OCI-LY7 (cell line): Measurements from ENCODE around the gene REG4. TPM values are rescaled to one million over a fixed set of nuclear protein-coding genes. Genes with fewer than 3 reads are reported as not detected.

Experiments used
- BruUV-seq: library from RNA; stranded (reverse); fragments of 400-500 nt; replicated peaks from 2 replicates; lab custom pipeline; 2021; lab: Mats Ljungman, UMichigan
- CTCF ChIA-PET: fragments of 300-600 bp; sonication (Branson Sonifier 250); formaldehyde crosslinking; loops from one replicate; lab custom pipeline; 2022; ENCODE audit warnings: antibody characterized with exemption; ENCODE audit not compliant: unreplicated experiment; lab: Charles Lee
- POLR2A ChIA-PET: fragments of 300-600 bp; sonication (Branson Sonifier 250); formaldehyde crosslinking; loops from one replicate; lab custom pipeline; 2022; ENCODE audit warnings: antibody characterized with exemption; lab: Charles Lee
- DNase-seq: peaks from one replicate; pipeline ENCODE4 v3.0.0-alpha.2; 2015; ENCODE audit warnings: low spot score
- H2AFZ ChIP-seq: fragments of 200-600 bp; sonication (generic), shearing (Covaris generic); 2 replicates; pipeline ENCODE4 v1.6.1; 2014; ENCODE audit warnings: mild to moderate bottlenecking, antibody characterized with exemption, low read length, moderate library complexity
- H3K27ac ChIP-seq: fragments of 200-600 bp; sonication (generic); 2 replicates; pipeline ENCODE4 v1.5.1; 2014; ENCODE audit warnings: mixed run types, low read depth, mild to moderate bottlenecking, moderate library complexity, low read length, inconsistent platforms; ENCODE audit not compliant: poor library complexity, severe bottlenecking
- H3K36me3 ChIP-seq: fragments of 200-600 bp; sonication (generic); 2 replicates; pipeline ENCODE4 v1.6.1; 2014; ENCODE audit warnings: mild to moderate bottlenecking, antibody characterized with exemption, low read length, moderate library complexity, mixed read lengths; ENCODE audit not compliant: insufficient read depth
- H3K4me1 ChIP-seq: fragments of 200-600 bp; sonication (generic); 2 replicates; pipeline ENCODE4 v1.5.1; 2014; ENCODE audit warnings: mild to moderate bottlenecking, low read length; ENCODE audit not compliant: insufficient read depth, poor library complexity, severe bottlenecking
- H3K4me2 ChIP-seq: fragments of 200-600 bp; sonication (generic); 2 replicates; pipeline ENCODE4 v1.6.1; 2014; ENCODE audit warnings: mild to moderate bottlenecking, low read length
- H3K4me3 ChIP-seq: fragments of 200-600 bp; sonication (generic); 2 replicates; pipeline ENCODE4 v1.5.1; 2014; ENCODE audit warnings: mild to moderate bottlenecking, low read depth, low read length; ENCODE audit not compliant: poor library complexity, severe bottlenecking
- H3K79me2 ChIP-seq: fragments of 200-600 bp; sonication (generic); 2 replicates; pipeline ENCODE4 v1.6.1; 2016; ENCODE audit warnings: low read depth, mild to moderate bottlenecking, low read length, moderate library complexity, mixed read lengths; ENCODE audit not compliant: insufficient read depth
- H3K9me2 ChIP-seq: fragments of 200-600 bp; sonication (generic); 2 replicates; pipeline ENCODE4 v1.6.1; 2016; ENCODE audit warnings: mild to moderate bottlenecking, low read length, mixed read lengths; ENCODE audit not compliant: insufficient read depth
- H3K9me3 ChIP-seq: fragments of 200-600 bp; sonication (generic); 2 replicates; pipeline ENCODE4 v1.6.1; 2014; ENCODE audit warnings: mild to moderate bottlenecking, mixed run types, low read length, mixed read lengths
- H4K20me1 ChIP-seq: fragments of 200-600 bp; sonication (generic); 2 replicates; pipeline ENCODE4 v1.6.1; 2014; ENCODE audit warnings: mild to moderate bottlenecking, antibody characterized with exemption, low read length, moderate library complexity, mixed read lengths; ENCODE audit not compliant: insufficient read depth
- EZH2phosphoT487 ChIP-seq: fragments of 200-600 bp; sonication (generic); IDR thresholded peaks from 2 replicates; pipeline ENCODE4 v1.6.1; 2018; ENCODE audit warnings: low read depth, borderline replicate concordance, mild to moderate bottlenecking, mixed run types, antibody characterized with exemption, low read length, moderate library complexity, mixed read lengths
- intact Hi-C: fragments of 100-400 bp; cut with micrococcal nuclease; formaldehyde crosslinking; loops from one replicate; pipeline ENCODE4 v1.10.0; 2022; ENCODE audit not compliant: unreplicated experiment
- total RNA-seq, 2 experiments: library from RNA; depleted of rRNA in 1 of 2; stranded (reverse); fragments of >200 nt in 1 of 2; shearing (Covaris generic) in 1 of 2; gene quantifications; 2 replicates each; pipeline ENCODE4 v1.2.3, GENCODE V29; 2014 to 2022
- TF ChIP-seq, protein P1 (sequence below): fragments of 200-600 bp; sonication (generic); conservative IDR thresholded peaks from 2 replicates; pipeline ENCODE4 v1.5.1; 2014; ENCODE audit warnings: mild to moderate bottlenecking, antibody characterized with exemption, low read length, moderate library complexity, mixed read lengths

The REG4 gene
- total RNA-seq, 2 experiments from 2014 or later = not detected

DNA sequence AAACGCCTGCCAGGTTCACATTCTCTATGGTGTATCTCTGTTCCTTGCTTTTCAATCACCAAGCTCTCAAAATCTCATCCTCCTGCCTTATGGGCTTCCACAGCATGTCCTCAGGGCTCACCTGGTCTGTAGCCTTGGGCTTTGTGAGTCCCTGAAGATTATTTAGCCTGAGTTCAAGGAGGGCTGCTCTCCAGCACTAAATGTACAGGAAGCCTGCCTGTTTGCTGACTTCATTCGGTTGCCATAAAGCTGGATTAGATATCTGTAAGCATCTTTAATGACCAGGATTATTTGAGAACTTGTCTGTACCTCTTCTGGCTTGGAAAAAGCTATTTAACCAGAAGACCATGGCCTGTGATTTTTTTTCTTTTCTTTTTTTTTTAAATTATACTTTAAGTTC lies 6.9 kb upstream of the REG4 start:
- Histone ChIP-seq H4K20me1 (no peaks in the 10 kb centered on the region), H3K4me2 (no peak overlapping the region), H3K27ac (no peak overlapping the region), H3K9me3 (no peaks in the 10 kb centered on the region), H3K4me3 (no peak overlapping the region), H3K36me3 (no peaks in the 10 kb centered on the region), H2AFZ (no peak overlapping the region), H3K4me1 (no peaks in the 10 kb centered on the region), H3K79me2 (no peaks in the 10 kb centered on the region), H3K9me2 (no peaks in the 10 kb centered on the region)
- no peak for DNase-seq
- POLR2A ChIA-PET = interaction anchor here (0.6 kb wide), 1 partner anchor 11 kb away, joined by 3 read pairs; no protein-coding TSS in a partner anchor
- TF ChIP-seq, protein P1, sequence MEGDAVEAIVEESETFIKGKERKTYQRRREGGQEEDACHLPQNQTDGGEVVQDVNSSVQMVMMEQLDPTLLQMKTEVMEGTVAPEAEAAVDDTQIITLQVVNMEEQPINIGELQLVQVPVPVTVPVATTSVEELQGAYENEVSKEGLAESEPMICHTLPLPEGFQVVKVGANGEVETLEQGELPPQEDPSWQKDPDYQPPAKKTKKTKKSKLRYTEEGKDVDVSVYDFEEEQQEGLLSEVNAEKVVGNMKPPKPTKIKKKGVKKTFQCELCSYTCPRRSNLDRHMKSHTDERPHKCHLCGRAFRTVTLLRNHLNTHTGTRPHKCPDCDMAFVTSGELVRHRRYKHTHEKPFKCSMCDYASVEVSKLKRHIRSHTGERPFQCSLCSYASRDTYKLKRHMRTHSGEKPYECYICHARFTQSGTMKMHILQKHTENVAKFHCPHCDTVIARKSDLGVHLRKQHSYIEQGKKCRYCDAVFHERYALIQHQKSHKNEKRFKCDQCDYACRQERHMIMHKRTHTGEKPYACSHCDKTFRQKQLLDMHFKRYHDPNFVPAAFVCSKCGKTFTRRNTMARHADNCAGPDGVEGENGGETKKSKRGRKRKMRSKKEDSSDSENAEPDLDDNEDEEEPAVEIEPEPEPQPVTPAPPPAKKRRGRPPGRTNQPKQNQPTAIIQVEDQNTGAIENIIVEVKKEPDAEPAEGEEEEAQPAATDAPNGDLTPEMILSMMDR = no peak
- TF ChIP-seq EZH2phosphoT487 = no peak
- CTCF ChIA-PET = no interaction called here
- intact Hi-C loops = loop anchor here (10.0 kb wide), 1 partner anchor 47 kb away; no protein-coding TSS in a partner anchor
- no TSS peak for BruUV-seq

DNA sequence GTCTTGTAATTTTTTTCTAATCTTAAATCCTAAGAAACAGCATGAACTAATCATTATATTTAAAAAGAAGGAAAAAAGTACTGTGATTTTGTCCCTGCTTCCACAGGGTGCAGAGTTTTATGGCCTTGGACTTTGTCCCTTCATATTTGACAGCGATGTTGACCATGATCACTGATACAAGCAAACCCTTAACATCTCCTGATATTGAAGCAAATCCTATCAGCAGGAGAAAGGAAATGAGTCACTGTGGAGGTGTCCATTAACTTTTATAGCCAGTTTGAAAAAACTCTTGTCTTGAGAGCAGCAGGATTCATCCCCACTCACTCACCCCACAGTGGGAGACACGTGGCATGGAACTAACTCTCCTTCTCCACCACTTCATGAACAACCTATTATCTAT lies 5.1 kb upstream of the REG4 start:
- no peak overlapping the region for H3K4me3 ChIP-seq
- no TSS peak for BruUV-seq
- ChIA-PET CTCF (no interaction called here), POLR2A (no interaction called here)
- H3K4me1 ChIP-seq = no peaks in the 10 kb centered on the region
- no peaks in the 10 kb centered on the region for H3K9me2 ChIP-seq
- intact Hi-C loops = loop anchor here (10.0 kb wide), 1 partner anchor 48 kb away; no protein-coding TSS in a partner anchor
- no peaks in the 10 kb centered on the region for H4K20me1 ChIP-seq
- no peaks in the 10 kb centered on the region for H3K36me3 ChIP-seq
- no peak for DNase-seq
- no peak overlapping the region for H3K27ac ChIP-seq
- no peaks in the 10 kb centered on the region for H3K9me3 ChIP-seq
- no peaks in the 10 kb centered on the region for H3K79me2 ChIP-seq
- no peak overlapping the region for H3K4me2 ChIP-seq
- H2AFZ ChIP-seq = no peak overlapping the region
- TF ChIP-seq EZH2phosphoT487 = no peak
- TF ChIP-seq, protein P1 = no peak

DNA sequence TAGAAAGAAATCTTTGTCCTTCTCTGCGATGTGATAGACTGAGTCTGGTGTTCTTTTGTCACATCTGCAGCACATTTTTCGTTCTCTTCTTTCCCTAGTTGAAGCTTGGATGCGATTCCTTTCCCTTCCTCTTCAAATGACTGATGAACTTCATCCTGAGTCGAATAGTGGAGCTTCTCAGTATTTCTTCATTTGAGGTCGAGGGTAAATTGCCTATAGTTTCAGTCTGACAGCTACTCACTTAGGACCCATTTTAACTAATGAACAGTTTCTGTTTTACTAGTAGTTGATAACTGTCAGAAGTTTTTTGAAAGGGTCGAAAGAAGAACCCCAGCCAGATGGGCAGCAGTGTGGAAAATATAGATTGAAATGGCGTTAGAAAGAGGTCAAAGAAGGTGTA lies 4.7 kb upstream of the REG4 start:
- Histone ChIP-seq H3K79me2 (no peaks in the 10 kb centered on the region), H3K4me3 (no peak overlapping the region), H3K9me3 (no peaks in the 10 kb centered on the region), H3K36me3 (no peaks in the 10 kb centered on the region), H4K20me1 (no peaks in the 10 kb centered on the region), H3K4me1 (no peaks in the 10 kb centered on the region), H3K4me2 (no peak overlapping the region), H2AFZ (no peak overlapping the region), H3K9me2 (no peaks in the 10 kb centered on the region), H3K27ac (no peak overlapping the region)
- intact Hi-C loops = loop anchor here (10.0 kb wide), 1 partner anchor 49 kb away; no protein-coding TSS in a partner anchor
- BruUV-seq = no TSS peak
- TF ChIP-seq EZH2phosphoT487 = no peak
- TF ChIP-seq, protein P1 = no peak
- POLR2A ChIA-PET = no interaction called here
- DNase-seq = no peak
- CTCF ChIA-PET = no interaction called here
